Dedifferentiated amniotic fluid mesenchymal stem cell (primary cell): ENCODE measurements around the gene TAF11.
"Not testable (repeated sequence)": the region's sequence is repeated elsewhere in the genome, so short reads cannot be mapped to it uniquely, and the experiment has no call there.

ENCODE experiments used
- DNase-seq: peaks from one replicate; pipeline ENCODE4 v3.0.0-alpha.2; 2016; ENCODE audit errors: extremely low spot score

Gene TAF11

DNA sequence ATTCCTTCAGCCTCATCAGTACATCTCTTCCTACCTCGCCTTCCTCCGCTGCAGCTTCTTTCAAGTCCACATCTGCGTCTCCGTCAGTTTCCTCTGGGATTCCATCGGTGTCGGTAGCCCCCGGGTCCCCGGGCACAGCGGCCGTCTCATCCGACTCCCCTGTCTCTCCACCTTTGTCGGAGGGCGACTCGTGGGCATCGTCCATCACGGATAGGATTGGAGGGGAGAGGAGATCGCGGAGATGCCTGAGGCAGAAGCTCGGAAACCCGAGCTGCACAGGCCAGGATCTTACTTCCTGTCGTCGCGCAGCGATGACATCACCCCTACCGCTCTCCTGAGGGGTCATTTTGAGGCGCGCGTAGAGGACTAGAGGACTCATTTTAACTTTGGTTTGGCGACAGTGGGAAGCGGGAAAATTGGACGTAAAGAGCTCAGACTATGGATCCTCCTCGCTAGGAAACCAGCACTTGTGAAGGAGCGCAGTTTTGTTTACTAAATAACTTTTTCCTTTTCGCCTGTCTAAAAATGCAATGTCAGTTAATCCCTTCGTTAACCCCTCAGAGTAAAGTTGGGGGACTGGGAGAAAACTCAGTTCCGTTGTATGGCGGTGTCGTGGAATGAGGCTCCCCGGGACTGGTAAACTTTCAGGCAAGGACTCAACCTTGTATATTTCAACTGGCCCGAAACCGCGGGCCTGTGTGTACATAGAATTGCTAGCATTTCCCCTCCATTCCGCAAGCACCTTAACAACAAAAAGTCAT is at the start of gene TAF11:
Gene TAF11 (minus strand): TSS at position 290 of the 761 bp plus-strand sequence. CDS start 85 bp downstream, at position 205.
- peak; percentile 96 for DNase-seq

DNA sequence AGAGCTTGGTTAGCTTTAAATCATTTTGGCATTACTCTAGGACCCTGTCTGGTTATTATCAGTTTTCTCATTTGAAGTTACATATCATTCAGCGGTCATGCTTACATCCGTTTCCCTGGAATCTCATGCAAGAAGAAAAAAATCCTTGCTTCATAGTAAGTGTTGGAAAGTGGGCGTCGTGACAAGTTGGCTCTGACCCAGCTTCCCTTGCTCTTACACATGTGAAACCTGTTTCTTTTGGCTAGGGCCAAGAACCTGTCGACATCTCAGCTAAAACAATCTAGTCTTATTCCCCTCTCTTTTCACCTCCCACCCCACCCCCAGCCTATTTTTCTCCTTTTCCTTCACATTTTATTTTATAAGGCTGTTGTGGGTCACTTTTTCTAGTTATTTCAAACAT is 46.7 kb upstream of the TAF11 start:
- DNase-seq: no peak

GRCh38 chr6:34932202-34932601 is 44.4 kb upstream of the TAF11 start:
- not testable (repeated sequence) for DNase-seq

DNA sequence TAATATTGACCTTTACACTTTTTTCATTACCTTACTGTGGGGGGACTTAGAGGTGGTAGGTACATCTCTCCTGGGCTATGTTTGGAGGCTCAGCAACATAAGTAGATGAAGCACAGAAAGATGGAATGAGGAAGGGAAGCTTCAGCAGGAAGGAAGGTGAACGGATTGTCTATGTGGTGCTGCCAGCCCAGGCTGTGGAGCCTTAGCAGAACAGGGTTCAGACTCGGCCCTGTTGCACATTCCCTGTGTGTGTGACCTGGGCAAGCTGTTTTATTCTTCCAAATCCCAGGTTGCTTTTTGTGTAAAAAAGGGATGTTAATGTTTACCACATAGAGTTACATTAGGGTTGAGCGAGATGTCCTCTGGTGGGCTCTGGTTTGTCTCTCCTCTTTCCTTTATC is 42.4 kb upstream of the TAF11 start:
- no peak for DNase-seq

DNA sequence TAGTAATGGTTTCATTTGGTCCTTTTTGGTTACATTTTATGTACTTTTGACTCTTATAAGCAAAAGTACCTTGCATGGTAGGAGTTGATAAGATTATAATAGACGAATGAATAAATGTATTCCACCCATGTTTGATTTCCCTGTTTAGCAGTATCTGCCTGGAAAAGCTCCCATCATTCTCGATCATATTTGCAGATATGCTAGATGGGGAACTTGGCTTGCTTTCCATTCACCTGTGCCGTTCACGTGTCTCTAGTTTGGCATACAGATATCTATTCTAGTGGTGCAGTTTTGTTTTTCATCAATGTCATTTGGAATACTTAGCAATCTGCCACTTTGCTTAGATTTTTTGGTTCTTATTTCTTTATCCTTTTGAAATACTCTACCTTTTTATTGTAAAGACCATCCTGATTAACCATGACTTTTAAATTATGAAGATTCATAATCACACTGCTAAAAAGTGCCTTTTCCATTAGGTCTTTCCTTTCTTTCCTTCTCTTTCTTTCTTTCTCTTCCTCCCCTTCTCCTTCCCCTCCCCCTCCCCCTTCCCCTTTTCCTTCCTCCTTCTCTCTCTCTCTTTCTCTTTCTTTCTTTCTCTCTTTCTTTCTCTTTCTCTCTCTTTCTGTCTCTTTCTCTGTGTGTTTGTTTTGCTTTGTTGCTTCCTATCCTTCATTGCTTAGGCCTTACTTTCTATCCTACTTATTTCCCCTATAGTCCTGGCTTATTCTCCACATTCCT is 41.6 kb upstream of the TAF11 start:
- no peak for DNase-seq

GRCh38 chr6:34928695-34929094 is 40.9 kb upstream of the TAF11 start:
- DNase-seq: no peak

DNA sequence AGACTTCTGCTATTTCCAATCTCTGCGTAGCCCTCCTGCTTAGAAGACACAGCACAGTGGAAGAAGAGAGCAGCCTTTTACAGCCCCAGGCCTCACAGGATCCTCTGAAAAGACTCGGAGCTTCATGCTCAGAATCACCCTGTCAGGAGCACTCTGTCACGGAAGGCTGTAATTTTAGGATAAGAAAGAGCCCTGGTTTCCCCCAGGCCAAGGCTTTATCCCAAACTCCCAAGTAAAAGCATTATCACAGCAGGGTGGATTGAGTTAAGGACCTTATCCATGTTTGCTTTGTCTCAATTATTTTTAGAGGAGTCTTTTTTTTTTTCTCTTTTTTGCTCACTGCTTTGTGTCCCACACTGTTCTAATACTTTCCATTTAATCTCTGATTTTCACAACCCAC is 40.4 kb upstream of the TAF11 start:
- no peak for DNase-seq

GRCh38 chr6:34926655-34927054 is 38.8 kb upstream of the TAF11 start:
- DNase-seq: no peak

DNA sequence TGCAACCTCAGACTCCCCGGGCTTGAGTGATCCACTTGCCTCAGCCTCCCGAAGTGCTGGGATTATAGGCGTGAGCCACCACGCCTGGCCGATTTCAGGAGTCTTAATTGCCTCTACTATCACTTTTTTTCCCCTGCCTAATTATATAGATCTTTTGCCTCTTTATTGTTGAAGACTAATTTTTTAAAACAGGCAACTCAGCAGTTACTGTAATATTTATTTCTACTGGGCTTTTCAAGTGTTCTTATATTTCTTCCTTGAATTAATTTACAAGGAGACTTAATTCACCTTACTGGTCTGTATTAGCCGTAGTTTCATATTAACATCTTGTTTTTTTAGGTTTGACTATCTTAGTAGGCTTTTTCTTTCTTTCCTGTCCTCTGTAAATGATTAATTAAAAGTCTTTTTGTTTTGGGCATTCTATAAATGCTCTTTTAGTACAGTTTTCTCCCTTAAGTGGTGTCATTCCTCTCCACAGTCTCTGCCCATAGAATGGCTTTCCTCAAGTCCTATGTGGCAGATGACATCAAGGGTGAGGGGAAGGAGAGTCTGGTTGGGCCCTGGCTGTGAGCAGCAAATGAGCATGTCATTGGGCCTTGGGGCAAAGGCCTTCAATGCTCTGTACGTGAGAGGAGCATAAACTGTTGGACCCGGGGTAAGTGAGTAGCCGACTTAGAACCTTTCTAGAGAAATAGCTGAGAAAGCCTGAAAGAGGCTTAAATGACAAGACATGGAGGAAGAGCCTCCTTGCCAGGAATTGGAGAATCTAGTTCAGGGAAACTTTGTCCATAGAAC is 37.2 kb upstream of the TAF11 start:
- no peak for DNase-seq

DNA sequence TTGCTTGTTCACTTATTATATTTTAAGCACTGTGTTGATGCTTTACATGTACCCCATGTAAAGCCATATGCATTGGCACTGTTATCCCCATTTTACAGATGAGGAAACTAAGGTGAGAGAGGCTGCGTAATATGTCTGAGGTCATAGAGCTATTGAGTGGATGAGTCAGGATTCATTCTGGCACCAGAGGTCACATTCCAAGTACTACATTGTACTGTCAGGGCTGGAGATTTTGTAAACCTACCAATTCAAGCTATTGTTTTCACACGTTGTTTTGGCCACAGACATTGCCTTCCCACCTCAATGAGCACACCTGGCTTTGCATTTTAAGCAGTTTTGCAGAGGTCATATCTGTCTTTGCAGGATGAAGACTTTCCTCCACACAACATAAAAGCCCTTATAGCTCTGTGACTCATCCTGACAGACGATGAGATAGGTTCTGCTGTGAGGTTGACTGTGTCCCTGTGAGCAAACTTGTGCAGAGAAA is 34.4 kb upstream of the TAF11 start:
- no peak for DNase-seq

- no peak for DNase-seq
Observed at GRCh38 chr6:34920097-34920496, 32.3 kb upstream of the TAF11 start.

DNA sequence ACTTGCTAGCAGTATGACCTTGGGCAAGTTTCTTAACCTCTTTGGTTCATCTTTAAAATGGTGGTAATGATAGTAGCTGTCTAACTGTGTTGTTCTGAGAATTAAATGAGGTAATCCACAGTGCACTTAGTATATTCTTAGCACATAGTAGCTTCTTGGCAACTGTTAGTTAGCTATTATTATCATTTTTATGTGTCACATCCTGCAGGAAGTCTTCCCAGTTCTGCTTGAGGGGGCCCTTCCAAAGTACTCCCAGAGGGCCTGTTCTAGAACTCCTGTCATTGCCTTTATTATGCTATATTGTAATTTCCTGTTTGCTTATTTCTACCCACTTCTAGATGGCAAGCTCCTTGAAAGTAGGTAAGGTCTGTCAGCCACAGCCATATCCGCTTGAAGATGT is 31.8 kb upstream of the TAF11 start:
- DNase-seq: no peak

GRCh38 chr6:34917626-34918285 is 29.9 kb upstream of the TAF11 start:
- DNase-seq: no peak

DNA sequence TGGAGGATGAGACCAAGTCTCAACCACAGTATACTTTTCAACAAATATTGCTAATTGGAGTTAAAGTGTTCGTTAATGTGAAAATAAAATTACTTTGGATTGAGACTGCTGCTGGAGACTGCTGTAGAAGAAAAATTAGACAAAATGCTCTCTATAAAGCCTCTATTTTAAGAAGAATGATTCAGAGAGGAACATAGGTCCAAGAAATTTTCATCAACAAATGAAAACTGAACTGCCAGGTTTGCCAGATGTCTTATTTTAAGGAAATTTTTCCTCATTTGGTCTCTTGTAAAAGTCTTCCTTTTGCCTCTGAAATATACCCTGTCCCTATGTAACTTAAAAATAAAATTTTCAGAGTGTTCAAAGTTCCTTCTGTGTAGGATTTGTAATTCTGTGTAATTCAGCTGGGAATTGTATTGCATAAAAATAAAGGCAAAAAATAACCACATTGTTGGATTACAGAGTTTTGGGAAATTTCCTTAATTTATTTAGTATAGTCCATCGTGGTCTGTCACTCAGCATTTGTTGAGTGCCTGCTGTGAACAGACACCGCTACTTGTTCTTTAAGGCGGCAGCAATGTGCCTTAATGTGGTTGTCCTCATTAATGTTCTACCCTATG is 28.6 kb upstream of the TAF11 start:
- DNase-seq: no peak

DNA sequence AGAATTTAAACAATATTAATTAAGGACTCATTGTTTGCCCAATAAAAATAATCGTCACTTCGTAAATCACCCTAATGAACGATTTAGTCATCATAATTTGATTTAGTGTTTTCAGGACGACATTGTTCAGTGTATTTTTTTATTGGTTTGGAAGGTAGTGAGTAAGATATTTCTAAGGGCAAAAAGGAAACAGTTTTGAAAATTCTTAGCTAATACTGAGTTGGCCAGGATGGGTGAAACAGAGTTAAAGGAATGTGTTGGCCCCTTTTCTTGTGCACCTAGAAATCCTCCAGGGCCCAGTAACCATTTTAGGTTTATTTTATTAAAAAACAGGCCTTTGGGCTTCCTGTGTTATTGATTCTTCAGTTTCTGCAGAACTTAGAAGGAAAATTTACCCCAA is 26.5 kb upstream of the TAF11 start:
- no peak for DNase-seq

DNA sequence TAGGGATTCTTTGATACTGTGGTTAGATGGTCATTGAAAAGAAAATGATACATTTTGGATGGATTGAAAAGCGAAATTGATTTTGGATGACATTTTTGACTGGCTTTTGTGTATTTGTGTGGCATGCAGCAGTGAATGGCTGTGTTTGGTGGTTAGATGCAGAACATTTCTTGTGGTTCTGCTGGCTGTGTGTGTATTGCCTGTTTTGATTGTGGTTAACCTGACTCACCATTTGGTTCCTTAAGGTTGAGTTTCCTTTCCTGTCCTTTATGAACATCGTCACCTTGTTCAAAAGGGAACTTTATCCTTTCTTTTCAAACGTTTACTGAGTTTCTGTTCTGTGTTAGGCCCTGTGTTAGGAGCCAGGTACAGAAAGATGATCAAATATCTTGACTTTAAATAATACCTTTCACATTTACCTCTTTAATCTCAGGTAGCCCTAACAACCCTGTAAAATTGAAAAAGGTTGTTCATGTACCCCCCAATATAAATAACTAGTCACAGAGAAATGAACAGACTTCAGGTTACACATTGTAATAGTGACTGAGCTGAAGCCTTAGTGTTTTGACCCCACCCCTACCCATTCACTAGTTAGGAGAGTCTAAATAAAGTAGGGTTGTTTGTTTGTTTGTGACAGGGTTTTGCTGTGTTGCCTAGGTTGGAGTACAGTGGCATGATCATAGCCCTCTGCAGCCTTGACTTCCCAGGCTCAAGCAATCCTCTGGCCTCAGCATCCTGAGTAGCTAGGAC is 25.0 kb upstream of the TAF11 start:
- DNase-seq: no peak

- DNase-seq: no peak
Observed at GRCh38 chr6:34911822-34912221, 24.0 kb upstream of the TAF11 start.

DNA sequence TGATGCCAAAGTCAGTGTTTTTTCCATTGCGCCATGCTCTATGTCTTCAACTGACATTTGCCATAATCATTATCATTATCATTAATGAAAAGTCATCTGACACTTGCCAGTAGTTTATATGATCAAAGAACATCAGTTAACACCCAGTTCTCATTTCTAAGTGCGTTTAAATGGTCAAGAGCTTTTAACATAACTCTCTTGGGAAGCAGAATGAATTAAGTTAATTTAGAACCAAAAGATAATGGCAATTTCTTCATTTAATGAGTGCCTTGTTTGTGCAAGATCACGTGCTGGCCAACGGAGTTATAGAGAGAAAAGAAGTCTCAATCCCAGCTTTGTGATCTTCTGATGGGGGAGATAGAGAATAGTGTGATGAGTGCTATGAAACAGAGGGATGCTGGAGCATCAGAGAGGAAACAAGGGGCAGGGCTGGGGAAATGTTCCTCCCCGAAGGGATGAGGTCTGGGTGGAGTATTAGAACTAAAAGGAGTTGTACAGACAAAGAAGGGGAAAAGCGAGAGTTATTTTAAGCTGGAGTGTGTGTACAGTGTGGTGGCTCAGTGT is 21.6 kb upstream of the TAF11 start:
- DNase-seq: no peak

DNA sequence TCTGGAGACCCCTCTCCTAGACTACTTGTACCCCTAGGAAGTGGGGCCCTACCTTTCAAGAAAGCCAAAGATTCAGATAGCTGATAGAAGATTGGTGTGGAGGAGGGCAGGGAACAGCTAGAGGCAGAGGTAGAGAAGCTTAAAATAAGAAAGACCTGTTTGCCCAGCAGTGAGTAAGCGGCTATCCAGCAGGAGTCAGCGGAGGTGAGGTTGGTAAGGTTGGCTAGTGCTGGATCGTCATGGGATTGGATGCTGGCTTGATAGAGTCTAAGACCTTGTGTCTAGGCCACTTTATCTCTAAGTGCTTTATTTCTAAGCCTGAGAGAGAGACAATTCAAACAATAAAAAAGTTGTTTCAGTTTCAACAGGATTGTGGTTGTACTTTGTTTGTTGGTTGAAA is 20.4 kb upstream of the TAF11 start:
- DNase-seq: no peak

DNA sequence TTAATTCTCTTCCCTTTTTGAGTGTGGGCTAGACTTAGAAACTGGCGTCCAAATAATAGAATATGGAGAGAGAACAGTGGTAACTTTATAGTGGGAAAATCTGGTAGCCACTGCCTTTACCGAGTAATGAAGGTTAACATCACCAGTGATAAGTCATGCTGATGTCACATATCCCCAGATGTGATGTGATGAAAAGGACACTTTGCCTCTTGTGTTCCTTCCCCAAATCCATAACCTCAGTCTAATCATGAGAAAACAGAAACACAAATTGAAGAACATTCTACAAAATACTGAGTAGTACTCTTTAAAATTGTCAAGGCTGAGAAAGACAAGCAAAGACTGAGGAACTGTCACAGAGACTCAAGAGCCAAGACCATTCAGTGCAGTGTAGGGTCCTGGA is 19.0 kb upstream of the TAF11 start:
- no peak for DNase-seq
